GM19193 (cell line): Measurements from ENCODE around the gene CREBBP.

Source experiments
- POLR2A ChIP-seq: IDR thresholded peaks from 4 replicates; pipeline ENCODE4 v1.6.1; 2011; ENCODE audit not compliant: insufficient read depth, insufficient read length; ENCODE audit errors: extremely low read depth

Gene CREBBP

DNA sequence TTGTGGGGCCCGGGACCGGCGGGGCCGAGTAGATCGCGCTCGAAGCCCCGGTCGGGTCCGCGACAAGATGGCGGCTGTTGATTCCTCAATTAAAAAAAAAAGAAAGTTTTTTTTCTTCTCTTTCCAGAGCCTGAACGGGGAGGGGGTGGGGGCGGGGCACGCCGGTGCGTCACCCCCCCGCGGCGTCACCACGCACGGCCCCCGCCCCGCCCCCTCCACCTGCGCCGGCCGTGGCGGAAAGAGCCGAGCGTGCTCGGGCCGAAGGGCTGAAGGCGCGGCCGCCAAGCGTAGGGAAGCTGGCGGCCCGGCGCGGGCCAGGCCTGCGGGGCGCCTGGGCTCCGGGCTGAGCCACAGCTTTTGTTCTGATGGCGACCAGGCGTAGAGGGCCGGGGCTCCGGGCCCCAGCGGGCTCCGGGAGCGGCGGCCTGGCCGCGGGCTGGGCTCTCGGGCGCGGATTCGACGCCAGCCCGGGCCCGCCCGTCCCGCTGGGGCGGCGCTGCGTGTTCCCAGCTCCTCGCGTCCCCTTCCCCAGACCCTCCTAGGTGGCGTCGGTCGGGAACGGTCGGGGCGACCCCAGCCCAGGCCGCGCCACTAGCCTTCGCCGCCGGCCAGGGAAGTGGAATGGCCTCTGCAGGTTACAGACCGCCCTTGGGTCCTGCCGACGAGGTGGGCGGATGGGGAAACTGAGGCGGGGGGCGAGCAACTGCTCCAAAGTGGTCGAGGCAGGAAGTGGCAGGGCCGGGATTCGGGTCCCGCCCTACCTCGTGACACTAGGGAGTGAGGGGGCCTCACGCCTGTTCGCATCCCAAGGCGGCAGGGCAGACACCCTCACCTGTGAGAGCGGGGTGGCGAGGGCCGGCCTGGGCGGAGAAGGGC lies at the start of gene CREBBP:
TSS of gene CREBBP (minus strand) at position 91 of the 876 bp plus-strand sequence. CDS start 797 bp downstream, outside the sequence.
- TF ChIP-seq POLR2A: peak; percentile 71

GRCh38 chr16:3924763-3925162 lies 44.2 kb upstream of the CREBBP start:
- no peak for TF ChIP-seq POLR2A

GRCh38 chr16:3922241-3922640 lies 41.7 kb upstream of the CREBBP start:
- TF ChIP-seq POLR2A: no peak

GRCh38 chr16:3920206-3920605 lies 39.7 kb upstream of the CREBBP start:
- no peak for TF ChIP-seq POLR2A

GRCh38 chr16:3919413-3919812 lies 38.9 kb upstream of the CREBBP start:
- TF ChIP-seq POLR2A: no peak

DNA sequence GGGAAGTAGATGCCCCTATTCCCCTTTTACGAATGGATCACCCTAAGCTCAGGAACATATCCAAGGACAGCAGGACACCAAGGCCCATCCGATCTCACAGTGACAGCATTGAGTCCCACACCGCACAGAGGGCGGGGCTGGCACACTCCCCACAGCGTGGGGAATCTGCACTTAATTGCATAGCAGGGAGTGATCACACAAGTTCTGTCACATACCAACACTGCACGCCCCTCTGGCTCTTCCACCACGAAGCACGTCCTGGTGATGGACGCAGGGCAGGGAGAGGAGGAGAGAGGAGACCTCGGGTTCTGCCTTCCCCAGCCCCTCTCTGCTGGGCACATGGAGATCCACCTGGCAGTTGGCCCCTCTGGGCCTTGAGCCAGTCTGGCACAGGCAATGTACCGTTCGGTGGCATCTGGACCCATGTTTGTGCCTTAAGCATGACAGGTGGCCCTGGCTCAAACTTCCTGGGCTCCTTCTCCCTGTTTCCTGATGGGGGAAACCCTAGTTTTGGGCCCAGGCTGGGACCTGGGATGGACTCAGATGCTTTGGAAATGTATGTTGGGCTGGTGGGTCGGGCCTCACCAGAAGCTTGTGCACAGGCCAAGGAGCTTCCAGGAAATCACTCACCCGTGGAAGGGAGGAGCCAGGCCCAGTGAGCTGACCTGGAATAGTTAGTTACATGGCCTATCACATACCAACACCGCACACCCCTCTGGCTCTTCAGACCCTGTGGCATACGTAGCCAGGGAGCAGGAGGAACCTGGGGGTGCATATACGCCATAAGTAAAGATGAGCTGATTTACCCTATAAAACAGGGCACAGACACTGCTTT lies 35.1 kb upstream of the CREBBP start:
- no peak for TF ChIP-seq POLR2A

DNA sequence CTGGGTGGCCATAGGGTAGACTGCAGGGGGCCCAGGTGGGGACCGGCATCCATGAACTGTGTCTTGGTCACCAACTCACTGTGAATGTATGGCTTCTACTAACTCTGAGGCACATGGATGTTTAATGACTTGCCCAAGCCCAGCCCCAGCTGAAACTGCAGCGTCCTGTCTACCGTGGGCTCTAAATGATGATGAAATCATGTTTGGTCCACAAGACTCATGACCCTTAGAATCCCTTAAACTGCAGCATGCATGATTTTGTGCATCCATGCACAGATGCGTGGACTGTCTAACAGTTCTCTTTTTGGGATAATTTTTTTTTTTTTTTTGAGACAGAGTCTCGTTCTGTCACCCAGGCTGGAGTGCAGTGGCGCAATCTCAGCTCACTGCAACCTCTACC lies 32.4 kb upstream of the CREBBP start:
- no peak for TF ChIP-seq POLR2A

DNA sequence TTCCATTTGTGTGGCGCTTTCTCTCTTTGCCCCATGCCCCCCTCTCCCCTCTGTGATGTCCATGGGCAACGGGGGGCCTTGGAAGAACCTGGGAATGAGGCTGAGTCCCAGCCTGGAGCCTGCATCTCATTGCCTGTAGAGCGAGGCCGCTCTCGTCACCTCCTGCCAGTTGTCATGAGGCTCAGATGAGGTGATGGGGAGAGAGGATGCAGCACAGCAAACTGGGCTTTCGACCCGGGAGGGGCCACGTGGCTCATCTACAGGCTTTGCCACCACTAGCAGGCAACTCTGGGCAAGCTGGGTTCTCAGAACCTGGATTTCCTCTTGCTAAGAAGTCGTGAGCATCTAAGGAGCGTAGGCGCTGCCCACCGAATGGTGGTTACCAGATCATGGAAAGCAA lies 31.9 kb upstream of the CREBBP start:
- no peak for TF ChIP-seq POLR2A

DNA sequence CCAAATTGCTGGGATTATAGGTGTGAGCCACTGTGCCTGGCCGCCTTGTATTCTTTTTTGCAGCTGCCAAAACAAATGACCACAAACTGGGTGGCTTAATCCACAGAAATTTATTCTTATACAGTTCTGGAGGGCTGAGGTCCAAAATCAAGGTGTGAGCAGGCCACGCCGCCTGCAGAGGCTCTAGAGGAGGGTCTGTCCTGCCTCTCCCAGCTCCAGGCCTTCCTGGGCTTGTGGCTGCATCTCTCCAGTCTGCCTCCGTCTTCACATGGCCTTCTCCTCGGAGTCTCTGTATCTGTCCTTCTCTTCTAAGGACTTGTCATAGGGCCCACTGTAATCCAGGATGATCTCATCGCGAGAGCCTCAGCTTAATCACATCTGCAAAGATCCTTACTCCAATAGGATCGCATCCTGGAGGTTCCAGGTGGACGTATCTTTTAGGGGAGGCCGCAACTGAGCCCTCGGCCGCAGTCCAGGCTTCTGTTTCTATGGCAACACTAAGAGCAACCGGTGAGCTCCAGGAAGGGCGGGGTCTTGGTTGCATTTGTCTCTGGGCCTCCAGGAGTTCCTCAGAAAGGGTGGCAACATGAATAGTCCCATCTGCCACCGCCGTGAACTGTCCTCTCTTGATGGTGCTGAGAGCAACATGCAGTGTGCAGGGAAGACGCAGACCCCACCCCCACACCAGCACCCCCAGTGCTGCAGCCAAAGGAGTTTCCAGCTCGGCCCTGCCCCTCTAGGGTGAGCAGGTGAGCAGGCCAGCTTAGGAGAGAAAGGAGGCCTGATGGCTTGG lies 29.5 kb upstream of the CREBBP start:
- no peak for TF ChIP-seq POLR2A

DNA sequence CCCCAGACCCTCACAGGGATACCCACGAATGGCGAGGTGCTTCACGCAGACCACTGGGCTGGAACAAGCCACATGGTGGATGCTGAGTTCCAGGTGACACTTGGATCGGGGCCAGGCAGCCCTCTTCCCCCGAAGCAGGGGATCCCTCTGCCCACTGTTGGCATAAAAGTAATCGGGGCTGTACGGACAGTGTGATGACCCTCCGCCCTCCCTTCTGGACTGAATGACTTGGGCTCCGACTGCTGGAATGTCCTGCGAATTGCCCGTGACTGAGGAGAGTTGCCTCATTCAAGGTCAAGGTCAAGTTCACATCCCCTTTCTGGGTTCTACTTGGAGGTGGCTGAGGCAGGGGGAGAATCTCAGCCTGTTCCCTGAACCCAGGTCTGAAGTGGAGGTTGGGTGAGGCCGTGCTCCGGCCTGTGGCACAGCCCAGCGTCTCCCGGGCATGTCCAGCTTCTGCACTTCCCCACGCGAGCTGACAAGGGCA lies 28.5 kb upstream of the CREBBP start:
- no peak for TF ChIP-seq POLR2A

DNA sequence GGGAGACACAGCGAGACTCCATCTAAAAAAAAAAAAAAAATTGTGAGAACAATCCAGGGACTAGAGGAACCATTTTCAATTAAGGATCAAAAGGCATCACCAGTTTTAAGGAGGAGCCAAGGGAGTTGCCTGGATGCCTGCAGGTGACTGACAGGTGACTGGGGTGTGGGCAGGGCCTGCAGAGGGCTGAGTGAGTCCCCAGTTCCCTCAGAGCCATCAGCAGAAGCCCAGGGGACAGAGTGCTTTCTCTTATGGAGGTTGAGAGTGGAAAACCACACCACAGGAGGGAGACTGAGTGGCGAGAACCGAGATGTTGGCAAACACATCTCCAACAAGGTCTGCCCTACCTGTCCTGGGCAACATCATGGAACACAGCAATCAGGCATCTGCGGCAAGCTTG lies 27.1 kb upstream of the CREBBP start:
- TF ChIP-seq POLR2A: no peak

DNA sequence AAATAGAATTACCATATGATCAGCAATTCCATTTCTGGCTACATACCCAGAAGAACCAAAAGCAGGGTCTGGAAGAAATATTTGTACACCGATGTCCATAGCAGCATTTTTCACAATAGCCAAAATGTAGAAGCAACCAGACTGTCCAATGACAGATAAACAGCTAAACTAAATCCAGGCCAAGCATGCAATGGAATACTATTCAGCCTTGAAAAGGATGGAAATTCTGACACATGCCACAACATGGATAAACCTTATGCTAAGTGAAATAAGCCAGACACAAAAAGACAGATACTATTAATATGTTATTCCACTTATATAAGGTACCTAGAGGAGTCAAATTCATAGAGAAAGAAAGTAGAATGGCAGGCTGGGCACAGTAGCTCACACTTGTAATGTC lies 25.9 kb upstream of the CREBBP start:
- TF ChIP-seq POLR2A: no peak

DNA sequence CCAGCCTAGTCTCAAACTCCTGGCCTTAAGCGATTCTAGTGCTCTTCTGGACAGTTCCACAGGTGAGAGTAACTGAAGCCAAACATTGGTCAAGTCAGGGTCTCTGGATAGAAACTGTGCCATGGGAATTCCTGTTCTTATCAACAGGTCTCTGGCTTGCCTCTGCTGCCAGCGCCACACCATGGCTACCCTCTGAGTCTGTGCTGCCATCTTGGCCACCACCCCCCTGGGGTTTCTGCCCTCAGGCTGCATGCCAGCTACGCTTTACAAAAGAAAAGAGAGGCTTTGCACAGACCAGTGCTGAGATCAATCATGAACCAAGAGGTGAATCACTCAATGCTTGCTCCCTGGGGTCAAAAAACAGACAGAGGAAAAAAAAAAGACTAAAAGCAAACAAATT lies 24.4 kb upstream of the CREBBP start:
- no peak for TF ChIP-seq POLR2A

DNA sequence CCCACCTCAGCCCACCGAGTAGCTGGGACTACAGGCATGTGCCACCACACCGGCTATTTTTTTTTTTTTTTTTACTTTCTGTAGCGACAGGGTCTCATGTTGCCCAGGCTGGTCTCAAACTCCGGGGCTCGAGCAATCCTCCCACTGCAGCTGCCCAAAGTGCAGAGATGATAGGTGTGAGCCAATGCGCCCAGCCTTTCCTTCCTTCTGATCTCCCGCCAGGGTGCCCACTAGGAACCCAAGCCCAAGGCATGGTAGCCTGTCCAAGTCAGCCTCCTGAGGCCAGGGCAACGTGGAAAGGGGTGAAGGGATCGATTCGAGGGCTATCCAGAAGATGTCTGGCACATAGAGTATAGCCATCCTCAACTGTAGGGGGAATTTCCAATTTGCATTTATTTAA lies 9.6 kb upstream of the CREBBP start:
- TF ChIP-seq POLR2A: no peak

- TF ChIP-seq POLR2A: no peak
Observed at GRCh38 chr16:3889059-3889458, 8.5 kb upstream of the CREBBP start.
